GM18520 (cell line): ENCODE data around the gene LCA5L.

ENCODE experiments used
- ATAC-seq: cut with Tn5 transposase; IDR thresholded peaks from one replicate; pipeline ENCODE4 v1.9.1; 2021; ENCODE audit not compliant: unreplicated experiment

The LCA5L gene

GRCh38 chr21:39445321-39446269 lies at the start of gene LCA5L:
TSS of gene LCA5L (minus strand) at chr21:39445778. CDS start at chr21:39428493, 17,285 bp downstream.
- ATAC-seq: peak; percentile 82

GRCh38 chr21:39489380-39489924 lies 43.9 kb upstream of the LCA5L start:
- ATAC-seq: no peak

- ATAC-seq: no peak
Measured at GRCh38 chr21:39484711-39485276, 39.2 kb upstream of the LCA5L start.

GRCh38 chr21:39483917-39484316 lies 38.3 kb upstream of the LCA5L start:
- ATAC-seq: no peak

DNA sequence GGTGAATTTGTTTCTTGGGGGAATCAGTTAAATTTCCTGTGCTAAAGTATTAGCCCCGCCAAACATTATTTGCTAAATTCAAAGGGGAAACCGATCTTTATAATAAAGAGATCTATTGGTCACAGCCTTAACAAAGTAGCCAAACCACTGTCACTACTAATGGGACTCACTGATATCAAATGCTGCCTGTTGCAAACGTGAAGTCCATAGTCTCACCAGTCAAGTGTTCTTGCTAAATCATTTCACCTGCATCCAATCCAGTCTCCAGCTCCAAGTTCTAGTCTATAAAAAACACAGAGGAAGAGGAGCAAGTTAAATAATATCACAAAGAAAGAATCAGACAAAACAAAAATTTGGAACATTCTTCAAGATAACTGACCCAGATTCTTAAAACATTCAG lies 36.3 kb upstream of the LCA5L start:
- no peak for ATAC-seq

DNA sequence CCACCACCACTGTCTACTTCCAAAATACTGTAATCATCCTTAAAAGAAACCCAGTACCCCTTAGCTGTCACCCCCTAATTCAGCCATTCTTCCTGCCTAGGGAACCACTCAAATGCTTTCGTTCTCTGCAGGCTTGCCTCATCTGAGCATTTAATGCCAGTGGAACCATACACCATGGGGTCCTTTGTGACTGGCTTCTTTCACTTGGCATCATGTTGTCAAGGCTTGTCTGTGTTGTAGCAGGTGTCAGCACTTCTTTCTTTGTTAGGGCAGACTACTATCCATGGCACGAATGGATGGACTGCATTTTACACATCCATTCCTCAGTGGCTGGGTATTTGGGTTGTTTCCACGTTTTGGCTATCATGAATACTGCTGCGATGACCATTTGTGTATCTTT lies 34.7 kb upstream of the LCA5L start:
- ATAC-seq: no peak

GRCh38 chr21:39479814-39480182 lies 34.2 kb upstream of the LCA5L start:
- no peak for ATAC-seq

DNA sequence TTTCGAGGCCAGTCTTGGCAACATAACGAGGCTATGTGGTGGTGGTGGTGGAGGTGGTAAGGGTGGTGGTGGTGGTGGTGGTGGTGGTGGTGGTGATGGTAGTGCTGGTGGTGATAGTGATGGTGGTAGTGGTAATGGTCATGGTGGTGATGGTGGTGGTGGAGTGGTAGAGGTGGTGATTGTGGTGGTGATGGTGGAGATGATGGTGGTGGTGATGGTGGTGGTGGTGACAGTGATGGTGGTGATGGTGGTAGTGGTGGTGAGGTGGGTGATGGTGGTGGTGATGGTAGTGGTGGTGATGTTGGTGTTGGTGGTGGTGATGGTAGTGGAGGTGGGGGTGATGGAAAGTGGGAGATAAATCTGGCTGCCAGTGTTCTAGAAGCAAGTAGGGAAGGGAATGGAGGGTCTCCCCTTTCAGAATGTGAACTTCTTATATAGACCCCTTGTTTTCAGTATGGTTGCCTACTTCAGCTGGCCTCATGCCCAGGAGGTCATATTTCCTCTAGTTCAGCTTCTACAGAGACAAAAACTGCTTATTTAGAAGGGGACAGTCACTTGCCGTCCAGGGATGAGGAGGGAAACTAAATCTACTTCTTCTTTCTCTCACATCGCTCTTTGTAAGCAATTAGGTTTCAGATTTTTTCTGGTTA lies 33.7 kb upstream of the LCA5L start:
- no peak for ATAC-seq

- no peak for ATAC-seq
Measured at GRCh38 chr21:39474611-39475010, 29.0 kb upstream of the LCA5L start.

GRCh38 chr21:39472786-39473185 lies 27.2 kb upstream of the LCA5L start:
- ATAC-seq: no peak

GRCh38 chr21:39471598-39471997 lies 26.0 kb upstream of the LCA5L start:
- no peak for ATAC-seq

DNA sequence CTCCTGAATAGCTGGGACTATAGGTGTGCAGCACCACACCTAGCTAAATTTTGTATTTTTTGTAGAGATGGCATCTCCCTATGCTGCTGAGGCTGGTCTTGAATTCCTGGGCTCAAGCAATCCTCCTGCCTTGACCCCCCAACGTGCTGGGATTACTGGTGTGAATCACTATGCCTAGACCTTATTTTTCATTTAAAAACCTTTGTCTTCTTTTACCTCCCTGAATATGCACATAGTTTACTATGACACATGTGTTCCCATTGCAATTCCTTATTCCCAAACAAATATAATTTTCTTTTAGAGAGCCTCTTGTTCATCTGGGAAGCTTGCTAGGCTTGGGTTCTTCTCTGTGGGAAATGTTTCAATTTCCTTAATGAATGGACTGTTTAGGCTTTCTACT lies 23.0 kb upstream of the LCA5L start:
- no peak for ATAC-seq

GRCh38 chr21:39467746-39468145 lies 22.2 kb upstream of the LCA5L start:
- no peak for ATAC-seq

- no peak for ATAC-seq
Measured at GRCh38 chr21:39466584-39466983, 21.0 kb upstream of the LCA5L start.

DNA sequence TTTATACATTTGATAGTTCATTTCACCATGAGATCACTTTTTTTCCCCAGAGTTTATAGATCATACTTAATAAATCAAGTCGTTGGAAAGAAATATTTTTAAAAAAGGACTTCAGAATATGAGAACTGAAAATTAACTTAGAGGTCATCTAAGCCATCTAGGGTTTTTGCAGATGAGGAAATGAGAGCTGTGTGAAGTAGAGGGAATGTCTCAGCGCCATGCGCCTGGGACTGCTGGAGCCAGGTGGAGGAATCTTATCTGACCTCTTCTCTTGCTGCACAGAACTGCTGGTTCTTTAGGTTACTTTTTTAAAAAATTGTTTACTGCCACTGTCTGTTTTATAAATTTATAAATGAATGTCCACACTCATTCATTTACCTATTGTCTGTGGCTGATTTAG lies 17.7 kb upstream of the LCA5L start:
- ATAC-seq: no peak

DNA sequence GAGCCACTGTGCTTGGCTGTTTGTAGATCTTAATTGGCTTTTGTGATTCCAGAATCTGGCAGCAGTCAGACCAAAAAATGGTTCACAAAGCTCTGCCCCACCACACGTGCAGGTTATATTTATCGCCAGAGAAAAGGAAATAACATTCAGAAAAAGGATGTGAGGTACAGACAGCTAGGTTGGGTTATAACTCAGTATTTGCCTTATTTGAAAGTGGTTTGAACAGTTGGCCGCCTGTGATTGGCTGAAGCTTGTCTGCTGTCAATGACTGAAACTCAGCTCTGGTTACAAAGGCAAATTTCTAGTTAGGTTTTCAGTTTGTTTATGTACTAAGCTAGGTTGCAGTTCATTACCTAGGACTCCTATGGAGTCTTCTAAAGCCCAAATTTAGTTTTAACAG lies 15.8 kb upstream of the LCA5L start:
- no peak for ATAC-seq

GRCh38 chr21:39456665-39457064 lies 11.1 kb upstream of the LCA5L start:
- no peak for ATAC-seq

DNA sequence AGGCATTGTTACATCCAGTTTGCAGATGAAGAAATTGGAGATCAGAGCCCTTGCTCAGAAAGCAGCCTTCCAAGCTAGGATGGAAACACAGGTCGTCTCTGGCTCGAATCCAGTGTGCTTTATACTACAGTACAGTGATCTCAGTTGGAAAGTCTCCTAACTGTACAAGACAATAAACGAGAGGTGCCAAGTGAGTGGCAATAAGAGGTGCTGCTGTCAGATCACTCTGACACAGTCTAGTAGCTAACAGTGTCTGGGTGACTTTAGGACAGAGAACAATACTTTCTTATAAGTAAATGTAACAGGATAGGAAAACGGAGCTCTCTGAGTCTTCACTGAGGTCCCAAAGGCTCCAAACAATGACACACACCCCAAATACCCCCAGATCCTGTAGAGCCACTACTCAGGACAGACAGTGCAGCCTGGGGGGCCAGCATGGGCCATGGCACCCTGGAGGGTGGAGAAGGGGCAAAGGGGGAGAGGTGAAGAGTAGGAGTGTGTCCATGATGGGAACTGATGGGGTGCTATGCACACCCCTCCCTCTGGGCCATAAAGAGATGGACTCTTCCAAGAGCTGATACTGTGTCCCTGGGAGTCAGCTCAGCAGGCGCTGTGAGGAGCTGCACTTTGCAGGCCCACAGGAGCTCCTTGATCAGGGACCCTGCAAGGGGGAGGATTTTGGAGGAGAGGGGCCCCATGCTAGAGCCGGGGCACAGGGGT lies 9.5 kb upstream of the LCA5L start:
- no peak for ATAC-seq

- no peak for ATAC-seq
Measured at GRCh38 chr21:39453571-39454179, 8.1 kb upstream of the LCA5L start.

- no peak for ATAC-seq
Measured at GRCh38 chr21:39452970-39453342, 7.4 kb upstream of the LCA5L start.
